ENCODE results near the gene OR52K1. TPM values are rescaled to one million over a fixed set of nuclear protein-coding genes. Genes with fewer than 3 reads are reported as not detected.

Gene OR52K1
- total RNA-seq, result under 1 TPM in 1 of 4 donors, not detected in 3; 0.11 TPM

DNA sequence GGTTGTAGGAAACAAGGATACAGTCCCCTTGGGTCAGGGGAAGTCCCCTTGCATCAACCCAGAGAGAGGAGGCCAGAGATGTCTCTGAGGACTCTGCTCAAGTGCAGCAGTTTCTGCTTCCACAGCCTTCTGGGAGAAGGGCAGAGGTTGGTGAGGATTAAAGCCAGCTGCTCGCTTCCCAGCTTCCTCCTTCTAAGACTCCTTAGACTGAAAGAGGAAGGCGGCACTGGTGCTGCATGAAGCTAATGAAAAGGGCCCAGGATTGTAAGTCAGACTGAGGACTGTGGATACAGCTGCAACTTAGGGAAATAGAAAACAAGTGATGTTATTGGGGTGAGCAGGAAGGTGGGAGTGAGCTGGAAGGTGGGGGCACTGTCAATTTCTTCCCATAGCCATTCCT, at the start of gene OR52K1:
OR52K1 (plus strand) TSS at position 202 of the 400 bp plus-strand sequence. CDS start 6,255 bp downstream, outside the sequence.
- no peaks in the 10 kb centered on the region for H3K27me3 ChIP-seq
- WGBS, result 80% methylated on average over 2 of the region's 2 CpGs
- no peaks in the 10 kb centered on the region for H3K4me1 ChIP-seq
- intact Hi-C loops (cut with DNase I), result no loop called here
- DNase-seq (ENCODE audit: extremely low spot score), result no peak
- TF ChIP-seq, protein P1, sequence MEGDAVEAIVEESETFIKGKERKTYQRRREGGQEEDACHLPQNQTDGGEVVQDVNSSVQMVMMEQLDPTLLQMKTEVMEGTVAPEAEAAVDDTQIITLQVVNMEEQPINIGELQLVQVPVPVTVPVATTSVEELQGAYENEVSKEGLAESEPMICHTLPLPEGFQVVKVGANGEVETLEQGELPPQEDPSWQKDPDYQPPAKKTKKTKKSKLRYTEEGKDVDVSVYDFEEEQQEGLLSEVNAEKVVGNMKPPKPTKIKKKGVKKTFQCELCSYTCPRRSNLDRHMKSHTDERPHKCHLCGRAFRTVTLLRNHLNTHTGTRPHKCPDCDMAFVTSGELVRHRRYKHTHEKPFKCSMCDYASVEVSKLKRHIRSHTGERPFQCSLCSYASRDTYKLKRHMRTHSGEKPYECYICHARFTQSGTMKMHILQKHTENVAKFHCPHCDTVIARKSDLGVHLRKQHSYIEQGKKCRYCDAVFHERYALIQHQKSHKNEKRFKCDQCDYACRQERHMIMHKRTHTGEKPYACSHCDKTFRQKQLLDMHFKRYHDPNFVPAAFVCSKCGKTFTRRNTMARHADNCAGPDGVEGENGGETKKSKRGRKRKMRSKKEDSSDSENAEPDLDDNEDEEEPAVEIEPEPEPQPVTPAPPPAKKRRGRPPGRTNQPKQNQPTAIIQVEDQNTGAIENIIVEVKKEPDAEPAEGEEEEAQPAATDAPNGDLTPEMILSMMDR (IDR thresholded peaks at IDR 0.05), result no peak
- TF ChIP-seq EP300 (IDR thresholded peaks at IDR 0.05) (no peak), POLR2AphosphoS5 (IDR thresholded peaks at IDR 0.05) (no peak), POLR2A (IDR thresholded peaks at IDR 0.05; ENCODE audit: low read depth) (no peak)
- H3K36me3 ChIP-seq, result no peaks in the 10 kb centered on the region
- H3K27ac ChIP-seq (replicated peaks in 1 of 4), result no peak within 1 kb of the TSS
- H3K9me3 ChIP-seq, result no peaks in the 10 kb centered on the region
- no peak within 1 kb of the TSS for H3K4me3 ChIP-seq

DNA sequence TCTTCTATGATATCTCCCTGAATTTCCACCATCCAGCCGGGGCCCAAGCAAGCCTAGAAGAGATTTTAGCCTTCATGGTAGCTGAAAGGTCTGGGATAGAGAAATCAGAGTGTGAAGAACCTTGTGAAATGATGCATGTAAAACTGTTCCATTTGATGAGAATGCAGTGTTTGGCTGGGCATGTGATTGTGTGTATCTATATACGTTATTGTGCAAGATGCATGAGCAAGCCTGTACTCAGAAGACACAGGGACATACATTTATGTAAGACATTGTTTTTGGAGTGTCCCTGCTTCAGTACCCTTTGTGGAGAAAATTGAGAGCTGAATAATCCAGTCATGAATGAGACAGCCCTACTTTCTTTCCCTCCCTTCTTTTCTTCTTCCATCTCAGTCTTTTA, 48.6 kb upstream of the OR52K1 start:
- H3K4me1 ChIP-seq, result no peaks in the 10 kb centered on the region
- no peaks in the 10 kb centered on the region for H3K36me3 ChIP-seq
- TF ChIP-seq, protein P1 (IDR thresholded peaks at IDR 0.05), result no peak
- no peak for TF ChIP-seq EP300 (IDR thresholded peaks at IDR 0.05)
- no peak for TF ChIP-seq POLR2A (IDR thresholded peaks at IDR 0.05; ENCODE audit: low read depth)
- TF ChIP-seq POLR2AphosphoS5 (IDR thresholded peaks at IDR 0.05), result no peak
- no peaks in the 10 kb centered on the region for H3K9me3 ChIP-seq
- intact Hi-C loops (cut with DNase I), result no loop called here
- 76% methylated on average over 2 of the region's 2 CpGs for WGBS
- no peak for DNase-seq (ENCODE audit: extremely low spot score)
- no peaks in the 10 kb centered on the region for H3K27me3 ChIP-seq
- no peak overlapping the region for H3K4me3 ChIP-seq
- H3K27ac ChIP-seq (replicated peaks in 1 of 4), result no peak overlapping the region

DNA sequence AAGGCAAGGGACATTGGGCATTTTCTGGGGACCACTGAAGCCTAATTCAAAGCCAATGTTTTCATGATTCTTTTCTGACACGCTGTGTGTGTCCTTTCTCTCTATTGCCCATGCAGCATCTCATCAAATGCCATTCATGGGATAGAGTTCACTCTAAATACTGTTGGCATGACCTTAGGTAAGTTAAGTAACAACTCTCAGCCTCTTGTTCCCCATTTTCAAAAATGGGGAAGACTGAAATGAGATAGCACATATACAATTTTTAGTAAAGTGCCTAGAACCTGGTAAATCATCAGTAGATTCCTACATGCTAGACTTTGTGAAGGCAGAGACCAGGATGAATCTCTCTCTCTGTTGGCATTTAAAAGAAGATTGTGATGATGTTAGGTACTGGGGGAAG, 46.0 kb upstream of the OR52K1 start:
- no peaks in the 10 kb centered on the region for H3K36me3 ChIP-seq
- H3K4me1 ChIP-seq, result no peaks in the 10 kb centered on the region
- no peaks in the 10 kb centered on the region for H3K27me3 ChIP-seq
- H3K27ac ChIP-seq (replicated peaks in 1 of 4), result no peak overlapping the region
- 82% methylated on average over 1 of the region's 1 CpG for WGBS
- DNase-seq (ENCODE audit: extremely low spot score), result no peak
- no peak overlapping the region for H3K4me3 ChIP-seq
- TF ChIP-seq POLR2A (IDR thresholded peaks at IDR 0.05; ENCODE audit: low read depth) (no peak), POLR2AphosphoS5 (IDR thresholded peaks at IDR 0.05) (no peak), EP300 (IDR thresholded peaks at IDR 0.05) (no peak)
- TF ChIP-seq, protein P1 (IDR thresholded peaks at IDR 0.05), result no peak
- intact Hi-C loops (cut with DNase I), result no loop called here
- no peaks in the 10 kb centered on the region for H3K9me3 ChIP-seq

DNA sequence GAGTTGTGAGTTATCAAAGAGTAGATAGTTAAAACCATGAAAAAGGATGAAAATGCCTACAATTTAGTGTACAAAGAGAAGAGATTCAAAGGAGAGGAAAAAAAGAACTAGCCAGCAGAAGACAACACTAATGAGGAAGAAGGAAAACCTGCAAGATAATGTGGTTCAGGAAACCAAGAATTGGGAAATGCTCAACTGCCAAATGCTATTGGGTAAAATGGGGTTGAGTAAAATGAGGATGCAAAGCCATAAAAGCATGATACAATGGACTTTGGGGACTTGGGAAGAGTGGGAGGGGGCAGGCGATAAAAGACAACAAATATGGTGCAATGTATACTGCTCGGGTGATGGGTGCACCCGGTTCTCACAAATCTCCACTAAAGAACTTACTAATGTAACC, 40.9 kb upstream of the OR52K1 start:
- WGBS, result 83% methylated on average over 3 of the region's 3 CpGs
- H3K36me3 ChIP-seq, result no peaks in the 10 kb centered on the region
- TF ChIP-seq EP300 (IDR thresholded peaks at IDR 0.05) (no peak), POLR2AphosphoS5 (IDR thresholded peaks at IDR 0.05) (no peak), POLR2A (IDR thresholded peaks at IDR 0.05; ENCODE audit: low read depth) (no peak)
- TF ChIP-seq, protein P1 (IDR thresholded peaks at IDR 0.05), result no peak
- no peak overlapping the region for H3K4me3 ChIP-seq
- no peaks in the 10 kb centered on the region for H3K27me3 ChIP-seq
- no peaks in the 10 kb centered on the region for H3K4me1 ChIP-seq
- no peak overlapping the region for H3K27ac ChIP-seq (replicated peaks in 1 of 4)
- intact Hi-C loops (cut with DNase I), result no loop called here
- DNase-seq (ENCODE audit: extremely low spot score), result no peak
- no peaks in the 10 kb centered on the region for H3K9me3 ChIP-seq

DNA sequence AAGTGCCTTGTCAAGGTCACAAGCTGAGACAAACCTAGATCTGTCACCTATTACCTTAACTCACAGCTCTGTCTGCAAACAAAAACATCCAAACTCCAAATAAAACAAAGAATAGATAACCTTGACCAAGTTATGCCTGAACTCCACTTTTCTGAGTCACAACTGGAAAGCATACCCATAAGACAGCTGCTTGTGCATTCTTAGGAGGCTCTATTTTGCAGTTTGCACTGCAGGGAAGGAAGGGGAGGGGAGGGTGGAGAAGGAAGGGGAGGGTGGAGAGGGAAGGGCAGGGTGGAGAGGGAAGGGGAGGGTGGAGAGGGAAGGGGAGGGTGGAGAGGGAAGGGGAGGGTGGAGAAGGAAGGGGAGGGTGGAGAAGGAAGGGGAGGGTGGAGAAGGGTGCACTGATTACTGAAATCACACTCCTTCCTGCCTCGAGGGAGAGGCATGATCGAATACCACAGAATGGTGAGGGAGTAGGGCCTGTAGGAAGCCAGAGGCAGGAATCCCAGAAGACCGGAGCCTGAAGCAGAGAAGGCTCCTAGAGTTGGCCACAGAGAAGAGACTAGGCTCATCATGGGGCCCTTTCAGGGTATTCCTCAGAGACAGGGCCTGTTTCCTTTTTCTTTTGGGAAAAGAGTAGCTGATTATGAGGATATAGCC, 39.1 kb upstream of the OR52K1 start:
- H3K27me3 ChIP-seq, result no peaks in the 10 kb centered on the region
- no peaks in the 10 kb centered on the region for H3K36me3 ChIP-seq
- no peak overlapping the region for H3K27ac ChIP-seq (replicated peaks in 1 of 4)
- TF ChIP-seq EP300 (IDR thresholded peaks at IDR 0.05) (no peak), POLR2A (IDR thresholded peaks at IDR 0.05; ENCODE audit: low read depth) (no peak)
- TF ChIP-seq, protein P1 (IDR thresholded peaks at IDR 0.05), result no peak
- 53% methylated on average over 3 of the region's 3 CpGs for WGBS
- H3K4me1 ChIP-seq, result no peaks in the 10 kb centered on the region
- no peak for DNase-seq (ENCODE audit: extremely low spot score)
- no peaks in the 10 kb centered on the region for H3K9me3 ChIP-seq
- intact Hi-C loops (cut with DNase I), result no loop called here
- no peak overlapping the region for H3K4me3 ChIP-seq

Data from esophagus muscularis mucosa (tissue), 4 donors.